GM04503 (cell line): ENCODE data around the gene CACNB2.

Experiments used
- DNase-seq: peaks from one replicate; pipeline ENCODE4 v3.0.0-alpha.2; 2012; ENCODE audit warnings: low read depth

CACNB2 gene

GRCh38 chr10:18140149-18140956, at the start of gene CACNB2:
TSS of gene CACNB2 (plus strand) at chr10:18140424.
- no peak for DNase-seq

DNA sequence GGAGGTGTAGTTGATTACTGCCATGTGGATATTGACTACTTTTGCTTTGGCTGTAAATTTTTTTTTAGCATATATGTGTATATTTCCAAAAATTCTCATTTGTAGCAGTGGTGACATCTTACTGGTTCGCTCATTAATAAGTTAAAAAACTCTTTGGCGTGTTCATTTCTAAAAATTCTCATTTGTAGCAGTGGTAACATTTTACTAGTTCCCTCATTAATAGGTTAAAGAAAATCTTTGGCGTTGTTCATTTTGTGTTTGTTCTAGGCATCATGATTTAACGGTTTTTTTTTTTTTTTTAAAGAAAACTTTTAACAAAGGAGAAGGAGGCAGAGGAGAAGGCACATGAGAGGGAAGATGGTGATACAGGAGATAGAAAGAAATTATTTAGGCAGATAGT, 45.9 kb upstream of the CACNB2 start:
- DNase-seq: no peak

DNA sequence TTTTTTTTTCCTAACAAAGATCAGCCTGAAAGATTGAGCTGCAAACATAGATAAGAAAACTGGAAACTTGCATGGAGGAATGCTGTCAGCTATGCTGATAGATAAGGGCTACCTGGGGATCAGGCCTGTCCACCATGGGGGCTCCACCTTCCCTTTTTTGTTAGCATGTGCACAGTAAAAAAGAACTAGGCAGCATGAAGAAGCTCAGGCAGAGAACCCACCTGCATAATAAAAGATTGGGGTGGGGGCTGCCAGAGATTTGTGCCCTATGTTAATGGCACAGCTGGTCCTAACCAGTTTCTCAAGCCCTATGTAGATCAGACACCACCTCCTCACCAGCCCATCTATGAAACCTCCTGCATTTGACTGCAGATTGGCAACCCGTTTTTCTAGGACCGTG, 45.4 kb upstream of the CACNB2 start:
- no peak for DNase-seq

DNA sequence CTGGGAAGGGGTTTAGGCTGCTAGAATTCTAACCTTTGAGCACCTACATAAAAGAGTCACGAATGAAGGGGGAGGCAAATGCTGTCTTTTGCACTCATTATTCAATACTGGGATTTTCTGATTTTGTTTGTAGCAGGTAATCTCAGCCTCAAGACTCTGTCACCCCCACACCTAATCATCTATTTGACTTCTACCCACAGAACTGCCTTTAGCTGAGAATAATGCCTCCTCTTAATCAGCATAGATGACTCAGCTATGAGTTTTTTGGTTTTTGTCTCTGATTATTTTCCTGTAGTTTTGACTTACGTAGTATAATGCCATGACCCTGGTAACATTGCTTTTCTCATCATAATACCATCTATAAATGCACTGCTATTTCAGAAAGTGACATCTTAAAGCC, 42.7 kb upstream of the CACNB2 start:
- DNase-seq: no peak

DNA sequence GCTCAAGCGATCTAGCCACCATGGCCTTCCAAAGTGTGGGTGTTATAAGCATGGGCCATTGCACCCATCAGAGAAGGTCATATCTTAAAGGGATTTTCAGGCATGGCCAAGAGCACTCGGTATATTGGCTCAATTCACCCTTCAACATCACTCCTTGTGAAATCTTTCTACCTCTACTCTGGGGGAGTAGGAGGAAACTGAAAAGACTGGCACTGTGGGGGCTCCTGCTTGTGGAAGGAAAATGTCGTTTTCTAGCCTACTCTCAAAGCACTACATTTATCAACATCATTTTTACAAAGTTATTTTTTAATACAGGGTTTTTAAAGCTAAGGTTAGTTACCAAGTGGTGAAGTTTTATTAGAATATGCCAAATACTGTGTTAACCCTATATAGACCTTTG, 42.0 kb upstream of the CACNB2 start:
- no peak for DNase-seq

DNA sequence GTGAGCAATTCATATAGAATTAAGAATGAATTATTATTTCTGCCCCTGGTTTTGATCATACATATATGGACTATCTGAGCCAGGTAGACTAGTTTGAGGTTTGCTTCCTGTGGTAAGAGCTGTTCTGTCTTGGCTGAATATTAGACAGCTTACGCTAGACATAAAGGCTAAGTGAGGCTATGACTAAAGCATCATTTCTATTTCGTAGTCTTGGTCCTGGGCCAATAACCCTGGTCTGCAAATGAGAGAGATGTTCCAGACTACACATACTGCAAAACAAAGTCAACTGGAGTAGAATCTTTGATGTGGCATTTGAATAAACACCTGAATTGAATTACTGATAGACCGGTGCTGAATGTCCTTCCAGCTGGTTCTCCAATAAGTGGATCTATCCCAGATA, 40.8 kb upstream of the CACNB2 start:
- no peak for DNase-seq

GRCh38 chr10:18100669-18101068, 39.6 kb upstream of the CACNB2 start:
- DNase-seq: no peak

- DNase-seq: no peak
Measured at GRCh38 chr10:18102404-18102803, 37.8 kb upstream of the CACNB2 start.

GRCh38 chr10:18104223-18104872, 35.9 kb upstream of the CACNB2 start:
- DNase-seq: no peak

- DNase-seq: no peak
Measured at GRCh38 chr10:18109341-18109870, 30.8 kb upstream of the CACNB2 start.

- DNase-seq: no peak
Measured at GRCh38 chr10:18113881-18114280, 26.3 kb upstream of the CACNB2 start.

- no peak for DNase-seq
Measured at GRCh38 chr10:18117276-18117675, 22.9 kb upstream of the CACNB2 start.

- DNase-seq: no peak
Measured at GRCh38 chr10:18122753-18123152, 17.5 kb upstream of the CACNB2 start.

GRCh38 chr10:18133046-18133445, 7.2 kb upstream of the CACNB2 start:
- DNase-seq: no peak

- DNase-seq: no peak
Measured at GRCh38 chr10:18134509-18134908, 5.7 kb upstream of the CACNB2 start.

DNA sequence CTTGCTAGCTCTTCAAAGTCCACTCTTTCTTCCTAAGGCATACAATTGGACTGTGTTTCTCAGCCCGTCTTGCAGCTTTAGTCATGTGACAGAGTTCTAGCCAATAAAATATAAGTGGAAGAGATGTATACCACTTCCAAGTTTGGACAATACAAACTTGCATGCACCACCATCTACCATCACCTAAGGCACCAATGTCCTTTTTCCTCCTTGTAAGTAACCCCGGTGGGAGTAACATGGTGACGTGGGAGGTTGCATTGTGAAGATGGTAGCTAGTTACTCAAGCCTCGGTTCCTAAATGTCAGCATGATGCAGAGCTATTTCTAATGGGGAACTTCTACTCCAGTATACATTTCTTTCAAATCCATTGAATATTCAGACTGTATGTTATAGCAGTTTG, 5.3 kb upstream of the CACNB2 start:
- DNase-seq: no peak

- no peak for DNase-seq
Measured at GRCh38 chr10:18136073-18136791, 4.0 kb upstream of the CACNB2 start.

DNA sequence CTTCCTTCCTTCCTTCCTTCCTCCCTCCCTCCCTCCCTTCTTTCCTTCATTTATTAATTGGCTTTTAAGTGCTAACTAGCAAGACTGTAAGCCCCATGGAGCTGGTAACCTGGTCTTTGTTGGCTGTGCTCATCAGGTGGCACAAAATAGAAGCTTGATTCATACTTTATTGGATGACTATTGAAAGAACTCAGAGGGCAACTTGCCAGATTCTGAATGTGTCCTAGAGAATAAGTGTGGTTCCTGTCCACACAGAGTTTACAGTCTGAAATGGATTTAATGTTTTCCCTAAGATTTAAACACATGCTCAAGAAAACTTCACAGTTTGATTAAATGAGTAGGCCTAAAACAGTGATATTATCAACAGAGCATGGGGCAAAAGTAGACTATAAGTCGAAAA, 3.1 kb upstream of the CACNB2 start:
- DNase-seq: no peak

GRCh38 chr10:18140957-18141845, 977 bp downstream of the CACNB2 start:
- no peak for DNase-seq

DNA sequence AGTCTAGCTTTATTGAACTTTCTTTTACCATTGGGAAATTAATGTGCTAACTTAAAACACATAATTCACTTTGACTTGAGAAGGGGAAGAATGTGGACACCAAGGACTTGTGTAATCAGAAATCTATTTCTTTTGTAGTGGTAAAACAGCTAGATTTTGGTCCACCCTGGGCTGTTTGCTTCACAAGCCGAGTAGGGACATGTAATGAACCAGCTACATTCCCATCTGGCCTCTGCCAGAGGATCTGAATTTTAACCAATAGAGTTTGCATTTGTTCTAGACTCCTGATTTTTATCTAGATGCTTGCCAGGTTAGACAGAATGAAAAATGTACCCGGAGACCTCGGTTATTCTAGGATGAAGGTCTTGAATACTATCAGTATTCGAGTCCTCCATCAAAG, 1.9 kb downstream of the CACNB2 start:
- DNase-seq: no peak

DNA sequence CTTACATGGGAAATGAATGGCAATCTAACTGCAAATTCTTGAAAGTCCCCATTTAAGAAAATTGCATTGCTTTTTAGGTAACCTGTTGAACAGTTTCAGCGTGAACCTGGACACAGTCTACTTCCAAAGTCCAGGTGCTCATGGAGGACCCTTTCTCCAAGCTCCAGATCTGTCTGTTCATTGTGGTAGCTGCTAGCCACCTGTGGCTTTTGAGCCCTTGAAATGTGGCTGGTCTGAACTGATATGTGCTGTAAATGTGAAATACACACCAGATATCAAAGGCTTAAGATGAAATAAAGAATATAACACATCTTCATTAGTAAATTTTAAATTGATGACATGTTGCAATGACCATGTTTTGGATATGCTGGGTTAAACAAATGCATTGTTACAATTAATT, 4.2 kb downstream of the CACNB2 start:
- no peak for DNase-seq

DNA sequence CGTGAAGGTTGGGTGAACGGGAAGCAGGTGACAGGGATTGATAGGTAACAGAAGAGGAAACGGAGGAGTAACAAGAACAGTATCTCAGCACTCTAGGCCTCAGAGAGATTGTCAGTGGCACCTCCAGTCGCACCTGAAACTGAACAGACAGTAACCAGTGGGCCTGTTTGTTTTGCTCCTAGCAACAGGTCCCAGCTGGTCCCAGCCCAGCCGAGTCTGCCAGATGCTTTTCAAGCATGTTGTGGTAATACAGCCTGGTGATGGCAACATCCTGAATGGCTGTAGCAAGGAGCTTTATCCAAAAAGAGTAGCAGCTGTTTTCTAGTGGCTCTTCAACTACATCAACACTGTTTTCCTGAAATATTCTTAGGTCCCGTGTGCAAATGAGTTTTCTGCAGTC, 4.7 kb downstream of the CACNB2 start:
- DNase-seq: no peak
